HS-27A (cell line): ENCODE data around the gene FBXO10.
A peak's percentile ranks its signal among the peaks of the same experiment; 100 is the strongest.
"Not testable (repeated sequence)": the region's sequence is repeated elsewhere in the genome, so short reads cannot be mapped to it uniquely, and the experiment has no call there.

Experiments used
- DNase-seq: peaks from one replicate; pipeline ENCODE4 v3.0.0-alpha.2; 2012; ENCODE audit warnings: low read depth, missing footprints

Gene FBXO10

GRCh38 chr9:37575921-37576721 lies at the start of gene FBXO10:
Gene FBXO10 (minus strand): TSS chr9:37576380. CDS start chr9:37541768, 34,612 bp downstream.
- no peak for DNase-seq

- DNase-seq: no peak
These were observed 49.6 kb upstream of the FBXO10 start for GRCh38 chr9:37625758-37626147.

DNA sequence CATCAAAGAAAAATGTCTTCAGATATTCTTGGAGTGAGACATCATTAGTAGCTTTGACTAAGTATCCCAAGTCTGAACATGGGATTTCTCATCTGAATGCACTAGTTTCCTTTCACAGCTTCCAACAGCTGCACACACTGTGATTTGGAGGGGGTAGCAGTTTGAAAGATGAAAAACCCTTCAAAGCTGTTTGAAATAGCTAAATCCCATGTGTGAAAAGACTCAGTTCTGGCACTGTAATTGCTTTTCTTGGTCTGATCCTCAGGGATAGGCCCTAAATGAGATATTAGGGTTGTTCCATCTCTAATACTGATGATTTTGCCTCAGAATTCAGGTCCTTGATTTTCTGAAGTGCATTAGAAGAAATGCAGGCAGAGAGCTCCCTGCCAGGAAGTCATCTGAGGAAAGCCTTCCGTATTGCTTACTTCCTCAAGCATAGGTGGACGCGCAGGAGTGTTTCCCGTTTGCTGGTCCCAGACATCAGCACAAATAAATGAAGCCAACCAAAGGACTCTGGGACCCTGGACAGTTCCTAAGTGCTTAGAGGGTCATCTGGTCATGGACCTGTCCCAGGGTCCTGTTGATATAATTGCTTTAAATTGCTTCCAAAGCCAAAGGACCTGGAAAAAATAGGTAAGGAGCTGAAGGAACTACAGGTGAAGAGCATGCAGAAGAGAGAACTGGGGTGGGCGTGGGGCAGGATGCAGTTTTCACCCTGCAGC lies 49.0 kb upstream of the FBXO10 start:
- DNase-seq: no peak

- DNase-seq: no peak
These were observed 47.9 kb upstream of the FBXO10 start for GRCh38 chr9:37624073-37624472.

DNA sequence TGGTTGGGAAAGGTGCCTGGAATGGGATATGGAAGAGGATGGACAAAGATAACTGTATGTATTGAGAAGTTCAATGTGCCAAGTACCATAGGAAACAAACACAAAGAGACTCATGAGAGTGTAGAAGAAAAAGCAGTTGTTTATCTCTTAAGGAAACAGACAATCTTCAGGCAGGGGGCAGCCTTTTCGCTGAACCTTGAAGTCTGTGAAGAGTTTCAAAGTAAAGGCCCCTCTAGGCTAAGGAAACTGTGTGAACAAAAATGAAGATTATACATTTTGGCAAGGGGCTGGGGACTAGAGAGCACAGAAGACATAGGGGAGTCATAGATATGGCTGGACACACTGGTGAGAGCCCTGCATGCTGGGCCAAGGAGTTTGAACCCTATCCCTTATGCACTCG lies 47.1 kb upstream of the FBXO10 start:
- DNase-seq: no peak

DNA sequence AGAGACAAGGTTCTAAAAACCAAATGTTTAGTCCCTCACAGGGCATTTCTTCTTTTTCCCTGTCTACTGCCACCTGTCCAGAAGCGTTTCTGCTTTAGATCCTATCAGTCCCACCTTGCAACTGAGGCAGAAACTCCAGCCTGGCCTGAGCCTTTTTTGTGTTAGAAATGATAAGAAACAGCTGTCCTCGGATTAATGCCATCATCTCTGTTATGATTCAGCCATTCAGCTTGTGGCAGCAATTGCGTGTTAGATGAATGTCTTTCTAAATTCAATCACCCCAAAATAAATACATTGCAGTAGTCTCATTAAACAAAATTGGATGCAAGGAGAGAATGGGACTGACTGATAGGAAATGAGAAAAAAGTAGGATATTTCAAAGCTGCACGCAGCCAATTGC lies 46.3 kb upstream of the FBXO10 start:
- no peak for DNase-seq

DNA sequence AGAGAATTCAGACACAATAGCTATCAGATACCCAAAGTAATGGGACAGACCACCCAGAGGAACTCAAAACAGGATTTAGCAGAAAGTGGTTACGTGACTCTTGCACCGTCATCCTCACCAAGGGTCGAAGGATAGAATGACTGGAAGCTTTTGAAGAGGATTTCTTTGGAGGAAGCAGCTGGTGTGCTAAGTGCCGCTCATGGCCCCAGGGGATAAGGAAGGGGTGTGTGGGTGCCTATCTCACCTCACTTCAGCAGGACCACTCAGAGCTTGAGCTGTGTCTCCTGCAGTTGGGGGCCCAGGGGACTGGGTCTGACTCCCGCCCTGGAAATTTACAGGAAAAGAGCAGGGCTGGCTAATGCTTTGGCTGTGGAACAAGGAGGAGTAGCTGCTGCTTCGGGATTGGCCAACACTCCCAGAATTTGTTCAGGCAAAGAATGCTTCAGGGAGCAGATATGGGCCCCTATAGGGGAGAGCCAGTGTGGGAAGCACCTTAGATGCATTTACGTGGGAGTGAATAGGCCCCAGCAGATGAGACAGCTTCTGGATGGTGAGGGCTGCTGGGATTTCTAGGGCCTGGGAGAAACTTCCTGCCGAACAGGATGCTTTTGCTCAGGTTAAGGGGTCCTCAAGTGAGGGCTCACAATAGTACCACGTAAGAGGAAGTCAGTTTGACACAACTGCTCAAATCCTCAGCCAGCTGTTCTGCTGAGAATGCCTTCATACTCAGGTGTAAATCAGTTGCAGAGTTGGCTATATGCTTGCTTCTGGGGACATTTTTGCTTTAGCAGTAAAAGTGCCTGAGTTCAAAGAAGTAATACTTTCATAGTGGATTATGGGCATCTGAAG lies 45.3 kb upstream of the FBXO10 start:
- DNase-seq: no peak

DNA sequence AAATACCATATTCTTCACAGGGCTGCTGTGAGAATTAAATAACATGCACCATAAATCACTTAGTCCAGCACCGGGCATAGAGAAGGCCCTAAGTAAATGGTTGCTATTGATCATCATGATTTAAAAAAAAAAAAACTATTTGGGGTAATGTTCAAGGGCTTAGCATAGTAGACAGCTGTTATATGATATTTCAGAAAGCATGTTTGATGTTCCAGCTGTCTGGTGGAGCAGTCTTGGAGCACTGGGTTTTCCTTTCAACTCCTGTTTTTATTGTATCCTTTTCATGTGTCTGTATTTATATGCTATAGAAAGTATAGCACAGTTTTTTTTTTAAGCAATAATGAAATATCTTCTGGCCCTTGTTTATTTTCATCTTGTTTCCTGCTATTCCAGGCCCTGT lies 44.2 kb upstream of the FBXO10 start:
- DNase-seq: no peak

DNA sequence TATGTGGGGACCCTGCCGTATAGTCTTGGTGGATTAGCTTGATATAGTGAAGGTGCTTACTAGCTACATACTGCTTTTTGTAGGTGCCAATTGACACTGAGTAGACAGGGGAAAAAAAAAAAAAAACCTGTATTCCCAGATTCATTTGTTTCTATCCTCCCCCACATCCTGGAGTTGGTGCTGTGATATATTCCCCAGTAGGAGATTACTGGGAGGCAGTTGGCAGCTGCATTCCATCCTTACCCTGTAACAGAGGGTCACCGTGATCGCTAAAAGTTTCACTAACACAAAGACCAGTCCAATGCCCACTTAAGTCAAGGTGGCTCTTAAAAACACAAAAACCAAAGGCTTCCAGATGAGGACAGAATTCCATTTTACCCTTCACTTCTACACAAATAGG lies 43.6 kb upstream of the FBXO10 start:
- DNase-seq: no peak

DNA sequence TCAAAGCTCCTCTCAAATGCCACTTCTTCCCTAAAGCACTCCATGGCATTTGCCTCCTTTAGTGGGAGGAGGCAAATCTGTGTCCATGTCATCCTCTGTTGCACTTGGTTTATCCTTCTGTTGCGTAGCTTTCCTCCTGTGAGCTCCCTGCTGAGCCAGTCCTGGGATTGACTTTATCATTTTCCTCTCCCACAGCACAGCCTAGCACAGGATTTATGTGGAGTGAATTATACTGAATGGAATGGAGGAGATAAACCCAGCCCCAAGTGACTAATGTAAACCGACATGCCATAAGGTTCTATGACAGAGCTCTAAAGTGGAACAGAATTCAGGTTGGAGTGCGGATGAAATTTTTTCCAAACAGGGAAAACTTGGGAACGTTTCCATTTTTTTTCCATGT lies 42.6 kb upstream of the FBXO10 start:
- DNase-seq: peak; percentile 53

GRCh38 chr9:37617832-37618231 lies 41.7 kb upstream of the FBXO10 start:
- peak; percentile 36 for DNase-seq

DNA sequence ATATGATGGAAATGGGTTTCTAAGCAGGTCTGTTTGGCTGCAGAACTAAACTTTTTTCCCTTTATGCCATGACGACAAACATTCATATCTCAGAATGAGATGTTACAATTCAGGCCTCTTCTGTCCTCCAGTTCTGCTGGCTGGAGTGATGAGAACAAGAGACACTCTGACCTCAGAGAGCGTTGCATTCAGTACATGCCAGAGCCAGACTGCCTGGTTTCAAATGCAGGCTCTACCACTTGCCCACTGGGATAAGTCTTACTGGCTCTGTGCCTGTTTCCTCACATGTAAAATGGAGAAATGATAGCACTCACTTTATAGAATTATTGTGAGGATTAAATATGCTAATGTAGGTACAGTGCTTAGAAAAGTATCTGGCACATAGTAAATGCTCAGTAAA lies 41.0 kb upstream of the FBXO10 start:
- no peak for DNase-seq

DNA sequence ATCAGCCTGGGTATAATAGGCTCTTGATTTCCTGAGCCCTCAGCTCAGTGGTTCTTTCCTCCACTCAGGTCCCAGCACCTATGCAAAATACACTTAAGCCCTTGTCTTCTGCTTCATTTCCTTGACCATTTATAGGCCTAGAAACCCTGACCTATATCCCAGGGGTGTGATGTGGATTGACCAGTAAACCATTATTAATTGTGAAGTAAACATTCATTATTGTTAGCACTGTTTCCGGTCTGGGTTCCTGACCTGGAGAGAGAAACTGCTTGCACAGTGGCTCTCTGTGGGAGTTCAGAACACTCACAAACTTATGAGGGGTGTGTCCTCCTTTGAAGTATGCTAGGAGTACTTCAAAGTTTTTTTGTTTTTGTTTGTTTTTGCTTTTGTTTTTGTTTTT lies 35.8 kb upstream of the FBXO10 start:
- no peak for DNase-seq

DNA sequence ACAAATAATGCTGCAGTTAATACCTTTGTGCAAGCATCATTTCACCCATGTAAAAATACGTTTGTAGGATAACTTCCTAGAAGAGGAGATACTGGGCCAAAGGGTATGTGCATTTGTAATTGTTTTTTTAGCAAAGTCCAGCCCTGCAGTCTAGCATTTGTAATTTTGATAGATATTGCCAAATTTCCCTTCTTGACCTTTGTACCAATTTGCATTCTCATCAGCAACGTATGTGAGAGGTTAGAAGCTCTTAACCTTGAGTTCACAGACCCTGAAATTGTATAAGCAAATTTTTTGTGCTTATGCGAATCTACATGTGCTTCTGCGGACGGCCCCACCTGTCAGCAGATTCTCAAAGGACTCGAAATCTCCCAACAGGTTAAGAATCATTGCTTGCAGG lies 34.8 kb upstream of the FBXO10 start:
- DNase-seq: no peak

DNA sequence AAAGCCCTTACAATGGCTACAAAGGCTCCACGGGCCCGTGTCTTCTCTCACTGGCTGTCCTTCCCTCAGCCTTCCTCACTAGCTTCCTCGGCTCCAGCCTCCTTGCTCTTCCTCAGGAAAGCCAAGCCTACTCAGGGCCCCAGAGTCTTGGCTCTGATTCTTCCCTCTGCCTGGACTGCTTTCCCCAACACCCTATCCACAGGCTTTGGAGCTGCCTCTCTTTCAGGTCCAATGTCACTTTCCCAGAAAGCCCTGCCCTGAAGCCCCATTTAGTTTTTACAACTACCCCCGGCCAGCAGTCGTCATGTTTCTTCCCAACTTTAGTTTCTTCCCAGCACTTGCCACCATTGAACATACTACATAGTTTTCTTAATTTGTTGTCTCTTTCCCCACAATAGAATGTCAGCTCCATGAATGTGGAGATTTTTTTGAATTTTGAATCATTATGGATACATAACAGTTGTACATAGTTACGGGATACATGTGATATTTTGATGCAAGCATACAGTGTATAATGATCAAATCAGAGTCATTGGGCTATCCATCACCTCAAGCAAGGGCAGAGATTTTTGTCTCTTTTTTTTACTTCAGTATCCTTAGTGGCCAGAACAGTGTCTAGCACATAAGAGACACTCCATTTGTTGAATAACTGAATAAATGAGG lies 33.7 kb upstream of the FBXO10 start:
- DNase-seq: no peak

GRCh38 chr9:37608250-37608649 lies 32.1 kb upstream of the FBXO10 start:
- no peak for DNase-seq

- DNase-seq: no peak
These were observed 28.1 kb upstream of the FBXO10 start for GRCh38 chr9:37604296-37604695.

DNA sequence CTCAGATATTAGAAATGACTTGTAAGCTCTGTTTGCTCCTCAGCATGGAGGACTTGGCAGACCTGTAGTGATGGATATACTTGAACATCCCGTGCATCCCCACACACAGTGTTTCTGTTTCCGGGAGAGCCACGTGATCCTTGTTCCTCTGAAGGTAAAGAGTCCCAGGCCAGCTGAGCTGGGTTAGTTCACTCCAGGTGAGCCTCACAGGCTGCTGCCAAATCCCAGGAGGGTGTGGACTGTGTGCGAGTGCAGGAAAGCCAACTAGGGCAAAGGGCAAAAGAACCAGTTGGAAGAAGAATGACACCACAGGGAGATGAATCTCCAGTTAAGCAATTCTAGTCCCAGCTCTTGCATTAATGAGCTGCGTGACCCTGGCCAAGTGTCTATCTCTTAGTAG lies 26.6 kb upstream of the FBXO10 start:
- no peak for DNase-seq

- DNase-seq: not testable (repeated sequence)
These were observed 25.9 kb upstream of the FBXO10 start for GRCh38 chr9:37602061-37602460.

DNA sequence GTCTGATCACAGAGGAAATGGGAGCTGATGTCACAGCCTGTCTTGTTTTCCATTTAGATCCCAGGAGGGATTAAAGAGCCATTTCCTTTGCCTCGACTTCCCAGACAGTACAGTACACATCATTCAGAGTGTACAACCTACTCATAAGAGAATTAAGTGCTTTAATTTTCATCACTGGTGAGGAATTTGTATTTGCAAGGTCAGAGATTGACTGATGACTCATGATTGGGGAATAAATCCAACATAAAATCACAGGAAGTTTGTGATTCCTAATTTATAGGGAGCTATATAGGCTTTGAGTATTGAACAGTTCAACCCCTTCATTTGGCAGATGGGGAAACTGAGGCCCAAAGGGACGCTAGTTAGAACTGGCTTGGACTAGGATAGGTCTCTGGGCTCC lies 20.3 kb upstream of the FBXO10 start:
- DNase-seq: no peak

DNA sequence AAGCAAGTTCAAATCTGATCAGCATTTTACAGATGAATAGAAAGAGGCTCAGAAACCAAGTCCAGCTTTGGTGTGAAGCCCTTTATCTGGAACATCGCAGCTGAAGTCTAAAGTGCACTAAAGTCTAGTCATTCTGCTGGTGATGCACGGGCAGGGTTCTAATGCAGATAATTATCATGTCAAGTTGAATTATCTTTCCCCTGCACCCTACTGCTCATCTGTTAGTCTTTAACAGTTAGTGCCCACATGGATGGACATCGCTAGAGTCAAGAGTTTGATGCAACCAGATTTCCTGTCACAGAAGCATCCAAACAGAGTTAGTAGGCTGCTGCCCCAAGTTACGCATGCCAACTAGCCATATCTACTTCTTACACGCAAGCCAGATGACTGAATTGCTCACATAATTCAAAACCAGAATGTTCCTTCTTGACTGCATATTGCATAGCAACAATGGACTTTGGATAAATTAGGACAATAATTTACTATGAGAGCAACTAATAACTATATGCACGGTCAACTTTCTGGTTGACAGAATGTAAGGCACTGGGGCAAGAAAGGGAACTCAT lies 17.8 kb upstream of the FBXO10 start:
- DNase-seq: no peak
